HEK293 (cell line): ENCODE data around the gene ZNF222.

ENCODE experiments used
- CTCF ChIA-PET: fragments of 350-600 bp; formaldehyde crosslinking; extraction: SDS; loops from one replicate; lab custom pipeline; 2021; ENCODE audit warnings: antibody characterized with exemption; lab: Yijun Ruan, JAX
- POLR2A ChIA-PET: fragments of 300-600 bp; formaldehyde crosslinking; extraction: SDS; loops from one replicate; lab custom pipeline; 2020; ENCODE audit warnings: antibody characterized with exemption, inconsistent platforms; lab: Yijun Ruan, JAX
- H3K27ac ChIP-seq: fragments of 200-500 bp; sonication (Bioruptor generic); 2 replicates; pipeline ENCODE4 v1.5.1; 2014; ENCODE audit warnings: low read depth, low read length, control low read depth, inconsistent platforms; ENCODE audit errors: extremely low read depth
- H3K36me3 ChIP-seq, 2 experiments: fragments of 200-500 bp in 1 of 2; sonication (Bioruptor generic) in 1 of 2; 1 replicate in 1 of 2; 2 replicates in 1 of 2; pipeline ENCODE4 v1.5.1; 2014 to 2017; ENCODE audit warnings: inconsistent platforms in 2 of 2, low read length in 2 of 2; ENCODE audit not compliant: control insufficient read depth in 2 of 2, insufficient read depth in 1 of 2
- H3K4me1 ChIP-seq: fragments of 200-500 bp; sonication (Bioruptor generic); 2 replicates; pipeline ENCODE4 v1.5.1; 2014; ENCODE audit warnings: mild to moderate bottlenecking, low read length, inconsistent platforms; ENCODE audit not compliant: control insufficient read depth, insufficient read depth
- H3K4me3 ChIP-seq: 2 replicates; pipeline ENCODE4 v1.5.1; 2011; ENCODE audit warnings: low read depth, mild to moderate bottlenecking, control low read depth, low read length, moderate library complexity
- H3K9me3 ChIP-seq: fragments of 200-500 bp; sonication (Bioruptor generic); 2 replicates; pipeline ENCODE4 v1.5.1; 2014; ENCODE audit warnings: low read depth, low read length, inconsistent platforms; ENCODE audit not compliant: control insufficient read depth, insufficient read depth
- BCL11A ChIP-seq: fragments of 450-650 bp; formaldehyde crosslinking; IDR thresholded peaks from 2 replicates; pipeline ENCODE4 v1.5.1; 2016; ENCODE audit warnings: low read depth, missing biosample characterization, missing genetic modification characterization
- OVOL3 ChIP-seq: fragments of 450-650 bp; formaldehyde crosslinking; IDR thresholded peaks from 2 replicates; pipeline ENCODE4 v1.5.1; 2016; ENCODE audit warnings: missing biosample characterization, missing genetic modification characterization
- PRDM4 ChIP-seq: fragments of 450-650 bp; formaldehyde crosslinking; IDR thresholded peaks from 2 replicates; pipeline ENCODE4 v1.5.1; 2017; ENCODE audit warnings: missing biosample characterization, missing genetic modification characterization
- SETDB1 ChIP-seq: IDR thresholded peaks from one replicate; pipeline ENCODE4 v1.6.1; 2017; ENCODE audit warnings: mild to moderate bottlenecking, low read length, moderate library complexity, mixed read lengths; ENCODE audit not compliant: insufficient read length
- SP7 ChIP-seq: fragments of 450-650 bp; formaldehyde crosslinking; IDR thresholded peaks from 2 replicates; pipeline ENCODE4 v1.5.1; 2016; ENCODE audit warnings: missing biosample characterization, missing genetic modification characterization
- TRIM28 ChIP-seq: IDR thresholded peaks from 2 replicates; pipeline ENCODE4 v1.6.1; 2011; ENCODE audit warnings: low read length, control low read depth, borderline replicate concordance
- ZBTB21 ChIP-seq: fragments of 450-650 bp; formaldehyde crosslinking; IDR thresholded peaks from 2 replicates; pipeline ENCODE4 v1.5.1; 2017; ENCODE audit warnings: missing biosample characterization, missing genetic modification characterization
- ZNF112 ChIP-seq: fragments of 450-650 bp; formaldehyde crosslinking; IDR thresholded peaks from 2 replicates; pipeline ENCODE4 v1.5.0; 2017; ENCODE audit warnings: missing biosample characterization, missing genetic modification characterization
- ZNF140 ChIP-seq: fragments of 450-650 bp; formaldehyde crosslinking; IDR thresholded peaks from 2 replicates; pipeline ENCODE4 v1.5.1; 2016; ENCODE audit warnings: missing biosample characterization, missing genetic modification characterization
- ZNF16 ChIP-seq: fragments of 450-650 bp; formaldehyde crosslinking; IDR thresholded peaks from 2 replicates; pipeline ENCODE4 v1.5.1; 2016; ENCODE audit warnings: low read depth, missing biosample characterization, missing genetic modification characterization
- ZNF280D ChIP-seq: fragments of 450-650 bp; formaldehyde crosslinking; IDR thresholded peaks from 2 replicates; pipeline ENCODE4 v1.5.1; 2016; ENCODE audit warnings: missing biosample characterization, missing genetic modification characterization
- ZNF350 ChIP-seq: fragments of 450-650 bp; formaldehyde crosslinking; IDR thresholded peaks from 2 replicates; pipeline ENCODE4 v1.5.0; 2017; ENCODE audit warnings: missing biosample characterization, mild to moderate bottlenecking, missing genetic modification characterization
- ZNF518A ChIP-seq: fragments of 450-650 bp; formaldehyde crosslinking; conservative IDR thresholded peaks from 2 replicates; pipeline ENCODE4 v1.5.1; 2016; ENCODE audit warnings: low read depth, missing biosample characterization, missing genetic modification characterization
- ZNF555 ChIP-seq: fragments of 450-650 bp; formaldehyde crosslinking; conservative IDR thresholded peaks from 2 replicates; pipeline ENCODE4 v1.5.1; 2017; ENCODE audit warnings: missing biosample characterization, mild to moderate bottlenecking, missing genetic modification characterization, inconsistent platforms
- ZNF624 ChIP-seq: fragments of 450-650 bp; formaldehyde crosslinking; IDR thresholded peaks from 2 replicates; pipeline ENCODE4 v1.5.1; 2017; ENCODE audit warnings: missing biosample characterization, missing genetic modification characterization
- ZNF626 ChIP-seq: fragments of 450-650 bp; sonication (Bioruptor Pico); formaldehyde crosslinking; IDR thresholded peaks from 2 replicates; pipeline ENCODE4 v1.5.1; 2018; ENCODE audit warnings: missing biosample characterization, missing genetic modification characterization, inconsistent platforms
- ZNF791 ChIP-seq: fragments of 450-650 bp; formaldehyde crosslinking; IDR thresholded peaks from 2 replicates; pipeline ENCODE4 v1.5.1; 2016; ENCODE audit warnings: missing biosample characterization, missing genetic modification characterization
- ZSCAN4 ChIP-seq: fragments of 450-650 bp; formaldehyde crosslinking; IDR thresholded peaks from 2 replicates; pipeline ENCODE4 v1.5.1; 2017; ENCODE audit warnings: missing biosample characterization, missing genetic modification characterization

ZNF222 gene

GRCh38 chr19:44007473-44007872 is 17.7 kb upstream of the ZNF222 start (continued):
- TF ChIP-seq ZSCAN4 (tag by site-specific recombination) (no peak), ZNF624 (tag by site-specific recombination) (no peak), SP7 (no peak), BCL11A (no peak), ZBTB21 (tag by site-specific recombination) (no peak)

- TF ChIP-seq ZNF16 (tag by site-specific recombination), result no peak
- peak; percentile 90 for TF ChIP-seq TRIM28
- TF ChIP-seq PRDM4 (tag by site-specific recombination), result no peak
- no peak for TF ChIP-seq ZNF112
- peak; percentile 68; the same call in 1 of the 2 replicates for TF ChIP-seq ZNF350 (tag by site-specific recombination)
- TF ChIP-seq ZNF280D, result peak; percentile 85
- no peak for TF ChIP-seq OVOL3 (tag by site-specific recombination)
- peak; percentile 58; the same call in 1 of the 2 replicates for TF ChIP-seq ZNF140 (tag by site-specific recombination)
- no peak for TF ChIP-seq ZNF791
- TF ChIP-seq ZNF555 (tag by site-specific recombination), result 0 out of 2 replicates have a peak, but pooled peaks have one; percentile 4
- TF ChIP-seq ZNF626 (tag by site-specific recombination), result peak; percentile 36; the same call in 1 of the 2 replicates
- 0 out of 2 replicates have a peak, but pooled peaks have one; percentile 25 for TF ChIP-seq ZNF518A
- TF ChIP-seq SETDB1, result peak; percentile 98
- no peak overlapping the region for H3K27ac ChIP-seq
- ChIA-PET POLR2A (no interaction called here), CTCF (interaction anchor here (0.7 kb wide), 1 partner anchor 208 kb away, joined by 3 read pairs; no protein-coding TSS in a partner anchor)
- no peak overlapping the region for H3K4me3 ChIP-seq
- peaks cover 66 to 80% of the 10 kb centered on the region in 2 experiments for H3K36me3 ChIP-seq
- no peaks in the 10 kb centered on the region for H3K4me1 ChIP-seq
- H3K9me3 ChIP-seq, result peaks cover 39% of the 10 kb centered on the region
These were observed 14.7 kb upstream of the ZNF222 start for GRCh38 chr19:44010468-44010867.
